ENCODE data around the gene NPY. TPM values are rescaled to one million over a fixed set of nuclear protein-coding genes. Genes with fewer than 3 reads are reported as not detected.

NPY gene
- total RNA-seq, 1 experiment from 2014 or later: not detected

DNA sequence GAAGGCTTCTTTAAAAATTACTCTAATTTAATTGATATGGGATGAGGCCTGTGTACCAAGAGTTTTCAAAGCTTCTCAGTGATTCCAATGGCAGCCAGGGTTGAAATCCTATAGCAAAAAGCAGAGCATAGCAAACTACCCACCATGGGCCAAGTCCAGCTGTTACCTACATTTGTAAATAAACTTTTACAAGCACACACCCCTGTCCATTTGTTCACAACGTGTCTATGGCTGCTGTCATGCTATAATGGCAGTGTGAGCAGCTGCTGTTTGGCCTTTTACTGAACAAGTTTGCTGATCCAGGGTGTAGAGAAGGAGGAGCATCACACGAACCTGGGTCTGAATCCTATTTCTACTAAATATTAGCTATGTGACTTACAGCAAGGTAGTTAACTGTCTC lies 50.0 kb downstream of the NPY start:
- H2BK120ac ChIP-seq (ENCODE audit: low read depth, low read length, poor library complexity, severe bottlenecking): no peak overlapping the region
- no peak overlapping the region for H4K8ac ChIP-seq (replicated peaks; ENCODE audit: insufficient read length, low read depth, low read length)
- no peak overlapping the region for H3K9ac ChIP-seq (ENCODE audit: extremely low read depth, insufficient read length, low read length)
- no peak overlapping the region for H2AK5ac ChIP-seq (ENCODE audit: insufficient read length, low read length)
- H3K23me2 ChIP-seq (ENCODE audit: insufficient read length, low read depth, low read length, poor library complexity, severe bottlenecking): no peaks in the 10 kb centered on the region
- H3K9me3 Mint-ChIP-seq: peaks cover 5 to 7% of the 10 kb centered on the region in 2 experiments; a peak in 4 of 5 replicates
- H4K5ac ChIP-seq (ENCODE audit: insufficient read length, low read depth, low read length): no peak overlapping the region
- peaks cover 10% of the 10 kb centered on the region for H3K4me1 ChIP-seq (ENCODE audit: insufficient read depth, low read length)
- no peak overlapping the region for H3K4me2 ChIP-seq (ENCODE audit: insufficient read depth, insufficient read length, low read length)
- H3K14ac ChIP-seq (ENCODE audit: insufficient read depth, low read length): no peak overlapping the region
- no peak overlapping the region for H2BK15ac ChIP-seq (ENCODE audit: low read depth, low read length)
- WGBS (ENCODE audit: extremely low coverage, insufficient read length, low lambda C conversion rate): no CpG with 5 or more reads among the region's 2 CpGs
- peaks cover 30 to 32% of the 10 kb centered on the region in 2 experiments for H3K4me1 Mint-ChIP-seq
- no peak overlapping the region for H3K4ac ChIP-seq (ENCODE audit: low read depth, low read length)
- no peak for DNase-seq
- no peak overlapping the region for H2BK5ac ChIP-seq (ENCODE audit: insufficient read length, low read length)
- TF ChIP-seq, protein P1, sequence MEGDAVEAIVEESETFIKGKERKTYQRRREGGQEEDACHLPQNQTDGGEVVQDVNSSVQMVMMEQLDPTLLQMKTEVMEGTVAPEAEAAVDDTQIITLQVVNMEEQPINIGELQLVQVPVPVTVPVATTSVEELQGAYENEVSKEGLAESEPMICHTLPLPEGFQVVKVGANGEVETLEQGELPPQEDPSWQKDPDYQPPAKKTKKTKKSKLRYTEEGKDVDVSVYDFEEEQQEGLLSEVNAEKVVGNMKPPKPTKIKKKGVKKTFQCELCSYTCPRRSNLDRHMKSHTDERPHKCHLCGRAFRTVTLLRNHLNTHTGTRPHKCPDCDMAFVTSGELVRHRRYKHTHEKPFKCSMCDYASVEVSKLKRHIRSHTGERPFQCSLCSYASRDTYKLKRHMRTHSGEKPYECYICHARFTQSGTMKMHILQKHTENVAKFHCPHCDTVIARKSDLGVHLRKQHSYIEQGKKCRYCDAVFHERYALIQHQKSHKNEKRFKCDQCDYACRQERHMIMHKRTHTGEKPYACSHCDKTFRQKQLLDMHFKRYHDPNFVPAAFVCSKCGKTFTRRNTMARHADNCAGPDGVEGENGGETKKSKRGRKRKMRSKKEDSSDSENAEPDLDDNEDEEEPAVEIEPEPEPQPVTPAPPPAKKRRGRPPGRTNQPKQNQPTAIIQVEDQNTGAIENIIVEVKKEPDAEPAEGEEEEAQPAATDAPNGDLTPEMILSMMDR (conservative IDR thresholded peaks at IDR 0.05): no peak
- no peaks in the 10 kb centered on the region for H3K79me1 ChIP-seq (ENCODE audit: insufficient read depth, low read depth, low read length, poor library complexity, severe bottlenecking)
- peaks cover 4% of the 10 kb centered on the region for H3K9me3 ChIP-seq (ENCODE audit: control insufficient read depth, low read depth, low read length)
- no peak overlapping the region for H2BK12ac ChIP-seq (ENCODE audit: insufficient read length, low read depth, low read length)
- H3K23ac ChIP-seq (ENCODE audit: insufficient read length, low read depth, low read length): no peak overlapping the region
- H2AFZ ChIP-seq (ENCODE audit: low read length): no peak overlapping the region
- H3K79me2 ChIP-seq (ENCODE audit: insufficient read depth, low read length): no peaks in the 10 kb centered on the region
- peaks cover 11% of the 10 kb centered on the region; the same call in 1 of the 2 replicates for H3K27me3 ChIP-seq (ENCODE audit: insufficient read depth, low read length)
- no peak overlapping the region for H2BK20ac ChIP-seq (ENCODE audit: low read depth, low read length, poor library complexity, severe bottlenecking)
- H3K56ac ChIP-seq (ENCODE audit: insufficient read length, low read depth, low read length): no peak overlapping the region
- H3K27ac ChIP-seq (ENCODE audit: insufficient read length, low read depth, low read length): no peak overlapping the region
- no peaks in the 10 kb centered on the region; the same call in none of the 2 replicates for H3K27me3 Mint-ChIP-seq (ENCODE audit: low read depth)
- no peaks in the 10 kb centered on the region for H4K20me1 ChIP-seq (ENCODE audit: control insufficient read depth, insufficient read depth, insufficient read length)
- no peak overlapping the region for H4K91ac ChIP-seq (ENCODE audit: insufficient read length, low read depth, low read length)
- H3T11ph ChIP-seq (ENCODE audit: low read length): no peak overlapping the region
- no peak overlapping the region for H3K18ac ChIP-seq (ENCODE audit: insufficient read length, low read depth, low read length)
- H3K27ac Mint-ChIP-seq: no peak overlapping the region
- no peak overlapping the region for H3K4me3 Mint-ChIP-seq
- H3K36me3 Mint-ChIP-seq (ENCODE audit: insufficient read depth in 1 of 3, low read depth in 3 of 3): peaks cover 14 to 23% (median 16%) of the 10 kb centered on the region in 3 experiments

Measured in H9 (cell line).